B cell (primary cell): ENCODE results near the gene RPTOR.

Source experiments
- CTCF ChIP-seq: fragments of 200-600 bp; IDR thresholded peaks from one replicate; pipeline ENCODE4 v1.8.0; 2022; ENCODE audit warnings: antibody characterized with exemption, mild to moderate bottlenecking
- EZH2 ChIP-seq: IDR thresholded peaks from 2 replicates; pipeline ENCODE4 v1.6.1; 2012; ENCODE audit warnings: borderline replicate concordance, low read depth, mild to moderate bottlenecking, moderate library complexity, low read length; ENCODE audit not compliant: insufficient read depth, poor library complexity, severe bottlenecking

GRCh38 chr17:80726558-80727408 is 182.1 kb downstream of the RPTOR start:
- TF ChIP-seq CTCF (no peak), EZH2 (no peak)
